Lower leg skin (tissue), 3 donors: ENCODE results near the gene MATN1.

Source experiments
- POLR2A ChIP-seq, 2 donors: fragments of 450-650 bp; IDR thresholded peaks; one replicate each; pipeline ENCODE4 v1.6.1; 2016 to 2017; ENCODE audit warnings: antibody characterized with exemption in 2 of 2, mild to moderate bottlenecking in 1 of 2, moderate library complexity in 1 of 2
- TF ChIP-seq, protein P1 (sequence below), 3 donors: fragments of 450-650 bp; IDR thresholded peaks; one replicate each; pipeline ENCODE4 v1.5.1; 2016; ENCODE audit warnings: antibody characterized with exemption in 3 of 3, mild to moderate bottlenecking in 3 of 3, moderate library complexity in 2 of 3

DNA sequence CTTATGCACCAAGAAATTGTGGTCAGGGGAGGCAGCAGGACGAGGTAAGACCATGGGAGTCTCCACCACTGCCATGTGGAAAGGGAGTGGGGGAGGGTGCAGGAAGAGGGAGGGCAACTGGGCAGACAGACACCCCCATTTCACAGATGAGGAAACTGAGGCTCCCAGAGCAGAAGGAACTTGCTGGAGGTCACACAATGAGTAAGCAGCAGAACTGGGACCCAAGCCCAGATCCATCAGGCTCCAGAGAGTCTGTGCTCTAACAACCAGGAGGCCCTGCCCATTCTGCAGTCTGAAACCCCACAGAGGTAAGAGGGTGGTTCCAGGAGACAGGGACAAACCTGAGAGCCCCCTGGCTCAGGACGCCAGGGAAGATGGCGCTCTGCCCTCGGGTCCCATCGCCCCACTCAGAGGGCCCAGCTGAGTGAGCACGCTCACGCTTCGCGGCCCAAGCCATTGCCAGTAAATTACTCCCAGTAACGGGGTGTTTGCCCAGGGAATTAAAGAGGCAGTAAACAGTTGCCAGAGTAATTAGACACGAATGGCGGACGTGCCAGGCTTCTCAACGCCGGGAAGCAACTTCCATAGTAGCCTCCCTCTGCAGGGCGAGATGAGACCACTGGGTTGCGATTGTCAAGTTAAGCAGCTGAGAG, 59.2 kb downstream of the MATN1 start:
- TF ChIP-seq, protein P1, sequence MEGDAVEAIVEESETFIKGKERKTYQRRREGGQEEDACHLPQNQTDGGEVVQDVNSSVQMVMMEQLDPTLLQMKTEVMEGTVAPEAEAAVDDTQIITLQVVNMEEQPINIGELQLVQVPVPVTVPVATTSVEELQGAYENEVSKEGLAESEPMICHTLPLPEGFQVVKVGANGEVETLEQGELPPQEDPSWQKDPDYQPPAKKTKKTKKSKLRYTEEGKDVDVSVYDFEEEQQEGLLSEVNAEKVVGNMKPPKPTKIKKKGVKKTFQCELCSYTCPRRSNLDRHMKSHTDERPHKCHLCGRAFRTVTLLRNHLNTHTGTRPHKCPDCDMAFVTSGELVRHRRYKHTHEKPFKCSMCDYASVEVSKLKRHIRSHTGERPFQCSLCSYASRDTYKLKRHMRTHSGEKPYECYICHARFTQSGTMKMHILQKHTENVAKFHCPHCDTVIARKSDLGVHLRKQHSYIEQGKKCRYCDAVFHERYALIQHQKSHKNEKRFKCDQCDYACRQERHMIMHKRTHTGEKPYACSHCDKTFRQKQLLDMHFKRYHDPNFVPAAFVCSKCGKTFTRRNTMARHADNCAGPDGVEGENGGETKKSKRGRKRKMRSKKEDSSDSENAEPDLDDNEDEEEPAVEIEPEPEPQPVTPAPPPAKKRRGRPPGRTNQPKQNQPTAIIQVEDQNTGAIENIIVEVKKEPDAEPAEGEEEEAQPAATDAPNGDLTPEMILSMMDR (IDR thresholded peaks at IDR 0.05), result no peak
- TF ChIP-seq POLR2A (IDR thresholded peaks at IDR 0.05), result no peak
